Ovary (tissue), 9 donors: ENCODE results near the gene CSNK1G1. TPM values are rescaled to one million over a fixed set of nuclear protein-coding genes. Genes with fewer than 3 reads are reported as not detected.
"Not testable (repeated sequence)": the region's sequence is repeated elsewhere in the genome, so short reads cannot be mapped to it uniquely, and the experiment has no call there.

Source experiments
- DNase-seq, 5 donors: peaks; one replicate each; pipeline ENCODE4 v3.0.0-alpha.2; 2019 to 2020
- H3K27ac ChIP-seq, 2 donors: fragments of 200-600 bp; one replicate each; pipeline versions ENCODE4 v1.5.1 to v1.8.0; 2019 to 2022
- H3K27me3 ChIP-seq: fragments of 200-600 bp; one replicate; pipeline ENCODE4 v1.8.0; 2022
- H3K36me3 ChIP-seq: fragments of 200-600 bp; sonication (generic); one replicate; pipeline ENCODE4 v1.5.1; 2019
- H3K4me1 ChIP-seq: one replicate; pipeline ENCODE4 v1.8.1; 2013; ENCODE audit warnings: mild to moderate bottlenecking, moderate library complexity; ENCODE audit not compliant: insufficient read depth
- H3K4me3 ChIP-seq: fragments of 200-600 bp; sonication (generic); one replicate; pipeline ENCODE4 v1.5.1; 2017
- H3K9me3 ChIP-seq, 2 donors: fragments of 200-600 bp in 1 of 2; sonication (generic) in 1 of 2; one replicate each; pipeline versions ENCODE4 v1.5.1 to v1.8.1; 2013 to 2019; ENCODE audit warnings: mild to moderate bottlenecking in 1 of 2, moderate library complexity in 1 of 2
- CTCF ChIP-seq, 3 donors: fragments of 450-650 bp in 2 of 3; fragments of 200-600 bp in 1 of 3; IDR thresholded peaks; one replicate each; pipeline versions ENCODE4 v1.5.1 to v1.8.0; 2016 to 2022; ENCODE audit warnings: antibody characterized with exemption in 3 of 3, mild to moderate bottlenecking in 1 of 3
- EP300 ChIP-seq: sonication (generic); formaldehyde crosslinking; IDR thresholded peaks from one replicate; pipeline ENCODE4 v1.6.1; 2017; ENCODE audit warnings: antibody characterized with exemption
- POLR2A ChIP-seq: fragments of 450-650 bp; IDR thresholded peaks from one replicate; pipeline ENCODE4 v1.6.1; 2017; ENCODE audit warnings: antibody characterized with exemption, mild to moderate bottlenecking, moderate library complexity
- WGBS, 3 donors: extraction: QIAGEN DNeasy Blood & Tissue Kit in 1 of 3; methylation state at CpG; one replicate each; pipeline versions ENCODE4 v1.1.5 to v1.1.7; 2013 to 2017; 5-methylcytosine and 5-hydroxymethylcytosine counted together
- intact Hi-C, 4 donors: fragments of 100-400 bp; cut with DNase I; formaldehyde crosslinking; loops; one replicate each; pipeline versions ENCODE4 v1.11.0 to v1.15.1; 2022 to 2023
- polyA plus RNA-seq, 2 donors: library from polyadenylated mRNA; stranded (reverse); fragments of 200-250 nt in 1 of 2; fragments of 350-450 nt in 1 of 2; fragmentation: Illumina TruSeq in 1 of 2; extraction: RNeasy Lipid Tissue Mini Kit (QIAGEN cat#74804) in 1 of 2; gene quantifications; one replicate each; pipeline ENCODE4 v1.2.3, GENCODE V29; 2013 to 2014
- total RNA-seq, 7 donors: library from RNA; depleted of rRNA in 2 of 7; stranded (reverse); fragments of >200 nt in 2 of 7; fragmentation: NEBNext Ultra II Directional in 3 of 7; extraction: Animal tissue kit (Norgen Biotek cat#: 25700) in 3 of 7; gene quantifications; one replicate each; pipeline versions ENCODE4 v1.1.0 to v1.2.4, GENCODE V29; 2016 to 2023
- donor health status: DM: no; HTN: no; CAD: no; lungs with moderate emphysema.
- donor health status: DM: no; HTN: no; CAD: no.
- donor health status: Bipolar disorder and iron deficiency.
- donor health status: DM: yes; HTN: yes; CAD: no.
- donor health status: DM: no; HTN: no; CAD: no.
- donor health status: DM: yes; HTN: yes; CAD: no.

The CSNK1G1 gene
- total and polyA plus RNA-seq, 9 donors, result 2.9 to 23.9 (median 14.2) TPM

- H3K4me1 ChIP-seq, result peaks cover 3% of the 10 kb centered on the region
- no peaks in the 10 kb centered on the region for H3K27me3 ChIP-seq
- intact Hi-C loops, result no loop called here
- H3K36me3 ChIP-seq, result no peaks in the 10 kb centered on the region
- 64 to 96% (median 84%) methylated on average over 3 of the region's 3 CpGs for WGBS, 3 donors
- H3K4me3 ChIP-seq, result no peak overlapping the region
- no peak for DNase-seq
- TF ChIP-seq EP300, result no peak
- TF ChIP-seq POLR2A, result no peak
- TF ChIP-seq CTCF (IDR thresholded peaks at IDR 0.05), result no peak
- H3K9me3 ChIP-seq, result no peaks in the 10 kb centered on the region
- no peak overlapping the region for H3K27ac ChIP-seq
Observed at GRCh38 chr15:64125978-64126377, 230.0 kb downstream of the CSNK1G1 start.

GRCh38 chr15:64122936-64123351, 233.0 kb downstream of the CSNK1G1 start:
- no peak for DNase-seq
- Histone ChIP-seq H3K27ac (no peak overlapping the region), H3K4me3 (no peak overlapping the region), H3K4me1 (peaks cover 3% of the 10 kb centered on the region), H3K9me3 (no peaks in the 10 kb centered on the region), H3K36me3 (no peaks in the 10 kb centered on the region), H3K27me3 (no peaks in the 10 kb centered on the region)
- TF ChIP-seq EP300 (no peak), POLR2A (no peak), CTCF (IDR thresholded peaks at IDR 0.05) (no peak)
- intact Hi-C loops, result no loop called here
- WGBS, 3 donors, result 33 to 65% (median 53%) methylated on average over 3 of the region's 3 CpGs

GRCh38 chr15:64122444-64122843, 233.5 kb downstream of the CSNK1G1 start:
- Histone ChIP-seq H3K4me1 (peaks cover 3% of the 10 kb centered on the region), H3K9me3 (no peaks in the 10 kb centered on the region), H3K4me3 (no peak overlapping the region), H3K27me3 (no peaks in the 10 kb centered on the region), H3K27ac (no peak overlapping the region), H3K36me3 (no peaks in the 10 kb centered on the region)
- intact Hi-C loops, result no loop called here
- WGBS, 3 donors, result 25 to 35% (median 30%) methylated on average over 1 of the region's 1 CpG
- TF ChIP-seq EP300 (no peak), POLR2A (no peak), CTCF (IDR thresholded peaks at IDR 0.05) (no peak)
- DNase-seq, result no peak

GRCh38 chr15:64121614-64122013, 234.4 kb downstream of the CSNK1G1 start:
- Histone ChIP-seq H3K4me1 (peaks cover 3% of the 10 kb centered on the region), H3K27me3 (no peaks in the 10 kb centered on the region), H3K36me3 (no peaks in the 10 kb centered on the region), H3K27ac (no peak overlapping the region), H3K4me3 (no peak overlapping the region), H3K9me3 (no peaks in the 10 kb centered on the region)
- no peak for TF ChIP-seq EP300
- no peak for TF ChIP-seq POLR2A
- TF ChIP-seq CTCF (IDR thresholded peaks at IDR 0.05), result no peak
- DNase-seq, result no peak
- WGBS, 3 donors, result 19 to 50% (median 35%) methylated on average over 4 of the region's 4 CpGs
- intact Hi-C loops, result no loop called here

GRCh38 chr15:64120322-64120721, 235.7 kb downstream of the CSNK1G1 start:
- H3K4me1 ChIP-seq, H3K9me3 ChIP-seq, H3K27me3 ChIP-seq, intact Hi-C loops, H3K4me3 ChIP-seq, DNase-seq, H3K27ac ChIP-seq, H3K36me3 ChIP-seq: not testable (repeated sequence)
- WGBS, 3 donors, result 95 to 99% (median 98%) methylated on average over 2 of the region's 2 CpGs
